ENCODE results near the gene DSCAM.

The DSCAM gene

GRCh38 chr21:40681164-40681859 lies 165.6 kb downstream of the DSCAM start:
- TF ChIP-seq FOXP2 (optimal IDR thresholded peaks at IDR 0.05; ENCODE audit: borderline replicate concordance, extremely low read depth, extremely low read length, insufficient read depth) (no peak), TAF1 (IDR thresholded peaks at IDR 0.05; ENCODE audit: borderline replicate concordance, insufficient read depth, low read length) (no peak), SIN3A (IDR thresholded peaks at IDR 0.05; ENCODE audit: borderline replicate concordance, insufficient read depth, low read length) (no peak), REST (IDR thresholded peaks at IDR 0.05; ENCODE audit: insufficient read depth in 1 of 2, low read depth in 2 of 2, low read length in 2 of 2) (no peak), POLR2AphosphoS5 (IDR thresholded peaks at IDR 0.05; ENCODE audit: low read depth, low read length) (no peak)

GRCh38 chr21:40680311-40680710 lies 166.6 kb downstream of the DSCAM start:
- TF ChIP-seq SIN3A (IDR thresholded peaks at IDR 0.05; ENCODE audit: borderline replicate concordance, insufficient read depth, low read length) (no peak), FOXP2 (optimal IDR thresholded peaks at IDR 0.05; ENCODE audit: borderline replicate concordance, extremely low read depth, extremely low read length, insufficient read depth) (no peak), REST (IDR thresholded peaks at IDR 0.05; ENCODE audit: insufficient read depth in 1 of 2, low read depth in 2 of 2, low read length in 2 of 2) (no peak), POLR2AphosphoS5 (IDR thresholded peaks at IDR 0.05; ENCODE audit: low read depth, low read length) (no peak), TAF1 (IDR thresholded peaks at IDR 0.05; ENCODE audit: borderline replicate concordance, insufficient read depth, low read length) (no peak)

DNA sequence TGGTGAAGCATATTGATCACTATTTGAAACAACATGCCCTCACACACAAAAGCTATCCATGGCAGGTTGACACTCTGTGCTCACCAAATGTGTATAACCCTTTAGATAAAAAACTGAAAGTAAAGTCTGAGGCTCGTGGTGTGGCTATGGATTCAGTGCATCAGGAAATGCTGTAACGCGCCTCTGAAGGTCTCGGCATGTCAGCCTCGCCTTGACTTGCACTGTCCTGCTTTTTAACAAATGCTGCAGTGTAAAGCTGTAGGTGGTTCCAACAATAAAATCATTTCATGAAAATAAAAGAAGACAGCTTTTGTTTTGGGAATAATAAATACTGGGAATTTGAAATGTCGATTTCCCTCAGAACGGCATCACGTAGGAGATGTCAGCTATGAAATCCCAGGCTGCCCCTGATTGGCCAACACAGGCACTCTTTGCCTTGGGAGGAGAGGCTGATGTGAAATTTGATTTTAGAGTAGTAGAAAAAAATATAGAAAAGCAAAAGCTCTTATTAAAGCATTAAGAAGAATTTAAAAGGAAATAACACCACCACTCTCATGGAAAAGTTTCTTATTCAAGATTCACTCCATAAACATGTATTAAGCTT lies 168.2 kb downstream of the DSCAM start:
- TF ChIP-seq SIN3A (IDR thresholded peaks at IDR 0.05; ENCODE audit: borderline replicate concordance, insufficient read depth, low read length) (no peak), TAF1 (IDR thresholded peaks at IDR 0.05; ENCODE audit: borderline replicate concordance, insufficient read depth, low read length) (no peak), POLR2AphosphoS5 (IDR thresholded peaks at IDR 0.05; ENCODE audit: low read depth, low read length) (no peak), FOXP2 (optimal IDR thresholded peaks at IDR 0.05; ENCODE audit: borderline replicate concordance, extremely low read depth, extremely low read length, insufficient read depth) (no peak), REST (IDR thresholded peaks at IDR 0.05; ENCODE audit: insufficient read depth in 1 of 2, low read depth in 2 of 2, low read length in 2 of 2) (no peak)

DNA sequence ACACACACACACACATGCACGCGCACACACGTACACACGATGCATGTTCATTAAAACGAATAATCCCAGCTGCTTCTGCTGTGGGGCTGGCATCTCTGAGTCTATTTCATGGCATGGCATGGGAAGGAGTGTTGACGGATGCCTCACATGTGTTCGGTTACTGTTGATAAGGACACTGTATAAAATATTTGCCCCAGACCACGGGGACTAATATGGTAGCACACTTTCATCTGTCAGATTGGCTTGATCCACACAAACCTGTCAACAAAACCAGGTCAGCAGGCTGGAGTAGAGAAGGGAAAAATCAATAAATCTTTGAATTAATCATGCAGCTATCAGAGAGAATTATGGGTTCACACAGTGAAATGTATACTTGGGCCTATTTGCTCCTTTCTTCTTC lies 171.9 kb downstream of the DSCAM start:
- TF ChIP-seq SIN3A (IDR thresholded peaks at IDR 0.05; ENCODE audit: borderline replicate concordance, insufficient read depth, low read length) (no peak), TAF1 (IDR thresholded peaks at IDR 0.05; ENCODE audit: borderline replicate concordance, insufficient read depth, low read length) (no peak), REST (IDR thresholded peaks at IDR 0.05; ENCODE audit: insufficient read depth in 1 of 2, low read depth in 2 of 2, low read length in 2 of 2) (no peak), POLR2AphosphoS5 (IDR thresholded peaks at IDR 0.05; ENCODE audit: low read depth, low read length) (no peak)

Data from PFSK-1 (cell line).